GM21381 (cell line): ENCODE measurements around the gene PCDHGA11.
A peak's percentile ranks its signal among the peaks of the same experiment; 100 is the strongest.
"Not testable (repeated sequence)": the region's sequence is repeated elsewhere in the genome, so short reads cannot be mapped to it uniquely, and the experiment has no call there.

ENCODE experiments used
- ATAC-seq: cut with Tn5 transposase; IDR thresholded peaks from one replicate; pipeline ENCODE4 v1.9.1; 2021; ENCODE audit warnings: mild to moderate bottlenecking, moderate library complexity; ENCODE audit not compliant: unreplicated experiment

The PCDHGA11 gene

DNA sequence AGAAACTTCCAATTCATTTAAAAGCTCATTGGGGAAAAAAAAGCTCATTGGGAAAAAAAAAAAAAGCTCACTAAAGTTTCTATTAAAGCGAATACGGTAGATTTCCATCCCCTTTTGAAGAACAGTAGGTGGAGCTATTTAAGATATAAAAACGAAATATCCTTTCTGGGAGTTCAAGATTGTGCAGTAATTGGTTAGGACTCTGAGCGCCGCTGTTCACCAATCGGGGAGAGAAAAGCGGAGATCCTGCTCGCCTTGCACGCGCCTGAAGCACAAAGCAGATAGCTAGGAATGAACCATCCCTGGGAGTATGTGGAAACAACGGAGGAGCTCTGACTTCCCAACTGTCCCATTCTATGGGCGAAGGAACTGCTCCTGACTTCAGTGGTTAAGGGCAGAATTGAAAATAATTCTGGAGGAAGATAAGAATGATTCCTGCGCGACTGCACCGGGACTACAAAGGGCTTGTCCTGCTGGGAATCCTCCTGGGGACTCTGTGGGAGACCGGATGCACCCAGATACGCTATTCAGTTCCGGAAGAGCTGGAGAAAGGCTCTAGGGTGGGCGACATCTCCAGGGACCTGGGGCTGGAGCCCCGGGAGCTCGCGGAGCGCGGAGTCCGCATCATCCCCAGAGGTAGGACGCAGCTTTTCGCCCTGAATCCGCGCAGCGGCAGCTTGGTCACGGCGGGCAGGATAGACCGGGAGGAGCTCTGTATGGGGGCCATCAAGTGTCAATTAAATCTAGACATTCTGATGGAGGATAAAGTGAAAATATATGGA lies 9.7 kb downstream of the PCDHGA11 start, which contains the start of gene PCDHGA12:
Gene PCDHGA12, plus strand, starts transcription at position 176 of the 782 bp plus-strand sequence. Its CDS starts 253 bp downstream, at position 429.
- peak; percentile 71 for ATAC-seq

DNA sequence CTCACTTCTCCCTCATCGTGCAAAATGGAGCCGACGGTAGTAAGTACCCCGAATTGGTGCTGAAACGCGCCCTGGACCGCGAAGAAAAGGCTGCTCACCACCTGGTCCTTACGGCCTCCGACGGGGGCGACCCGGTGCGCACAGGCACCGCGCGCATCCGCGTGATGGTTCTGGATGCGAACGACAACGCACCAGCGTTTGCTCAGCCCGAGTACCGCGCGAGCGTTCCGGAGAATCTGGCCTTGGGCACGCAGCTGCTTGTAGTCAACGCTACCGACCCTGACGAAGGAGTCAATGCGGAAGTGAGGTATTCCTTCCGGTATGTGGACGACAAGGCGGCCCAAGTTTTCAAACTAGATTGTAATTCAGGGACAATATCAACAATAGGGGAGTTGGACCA lies 10.4 kb downstream of the PCDHGA11 start:
- no peak for ATAC-seq

DNA sequence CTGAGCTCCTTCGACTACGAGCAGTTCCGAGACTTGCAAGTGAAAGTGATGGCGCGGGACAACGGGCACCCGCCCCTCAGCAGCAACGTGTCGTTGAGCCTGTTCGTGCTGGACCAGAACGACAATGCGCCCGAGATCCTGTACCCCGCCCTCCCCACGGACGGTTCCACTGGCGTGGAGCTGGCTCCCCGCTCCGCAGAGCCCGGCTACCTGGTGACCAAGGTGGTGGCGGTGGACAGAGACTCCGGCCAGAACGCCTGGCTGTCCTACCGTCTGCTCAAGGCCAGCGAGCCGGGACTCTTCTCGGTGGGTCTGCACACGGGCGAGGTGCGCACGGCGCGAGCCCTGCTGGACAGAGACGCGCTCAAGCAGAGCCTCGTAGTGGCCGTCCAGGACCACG lies 11.5 kb downstream of the PCDHGA11 start:
- not testable (repeated sequence) for ATAC-seq

DNA sequence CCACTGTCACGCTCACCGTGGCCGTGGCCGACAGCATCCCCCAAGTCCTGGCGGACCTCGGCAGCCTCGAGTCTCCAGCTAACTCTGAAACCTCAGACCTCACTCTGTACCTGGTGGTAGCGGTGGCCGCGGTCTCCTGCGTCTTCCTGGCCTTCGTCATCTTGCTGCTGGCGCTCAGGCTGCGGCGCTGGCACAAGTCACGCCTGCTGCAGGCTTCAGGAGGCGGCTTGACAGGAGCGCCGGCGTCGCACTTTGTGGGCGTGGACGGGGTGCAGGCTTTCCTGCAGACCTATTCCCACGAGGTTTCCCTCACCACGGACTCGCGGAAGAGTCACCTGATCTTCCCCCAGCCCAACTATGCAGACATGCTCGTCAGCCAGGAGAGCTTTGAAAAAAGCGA lies 11.9 kb downstream of the PCDHGA11 start:
- ATAC-seq, result not testable (repeated sequence)

DNA sequence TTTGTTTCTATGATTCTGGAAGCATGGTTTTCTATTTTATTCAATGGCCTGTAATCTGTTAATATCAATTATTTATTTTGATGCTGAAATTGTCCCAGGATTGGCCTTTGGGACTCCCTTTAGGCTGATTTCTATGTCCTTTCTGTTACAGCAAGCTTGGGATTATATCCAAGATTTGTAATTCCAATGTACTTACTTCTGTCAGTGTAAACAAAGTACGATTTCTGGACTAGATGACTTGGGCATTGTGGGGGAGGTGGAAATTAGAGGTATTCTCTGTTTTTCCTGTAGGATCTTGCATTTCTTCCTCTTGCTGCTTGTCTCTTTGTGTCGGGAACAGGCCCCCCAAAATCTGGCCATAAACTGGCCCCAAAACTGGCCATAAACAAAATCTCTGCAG lies 13.2 kb downstream of the PCDHGA11 start:
- ATAC-seq, result no peak

DNA sequence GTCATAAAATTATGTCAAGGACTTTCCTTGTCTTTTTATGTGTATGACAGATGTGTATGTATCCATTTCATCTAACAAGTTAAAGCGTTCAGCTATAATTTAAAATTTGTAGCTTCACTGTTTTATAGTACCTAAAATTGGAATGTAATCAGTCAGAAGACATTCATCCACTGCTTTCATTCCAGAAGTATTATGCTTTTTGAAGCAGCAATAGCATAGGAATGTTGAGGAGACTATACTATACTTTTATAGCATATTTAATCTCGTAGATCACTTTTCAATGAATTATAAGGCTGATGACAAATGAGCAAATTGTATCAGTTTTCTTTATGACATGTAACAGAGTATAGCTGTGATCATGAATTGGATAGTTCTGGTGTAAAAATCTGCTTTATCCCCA lies 16.4 kb downstream of the PCDHGA11 start:
- no peak for ATAC-seq

DNA sequence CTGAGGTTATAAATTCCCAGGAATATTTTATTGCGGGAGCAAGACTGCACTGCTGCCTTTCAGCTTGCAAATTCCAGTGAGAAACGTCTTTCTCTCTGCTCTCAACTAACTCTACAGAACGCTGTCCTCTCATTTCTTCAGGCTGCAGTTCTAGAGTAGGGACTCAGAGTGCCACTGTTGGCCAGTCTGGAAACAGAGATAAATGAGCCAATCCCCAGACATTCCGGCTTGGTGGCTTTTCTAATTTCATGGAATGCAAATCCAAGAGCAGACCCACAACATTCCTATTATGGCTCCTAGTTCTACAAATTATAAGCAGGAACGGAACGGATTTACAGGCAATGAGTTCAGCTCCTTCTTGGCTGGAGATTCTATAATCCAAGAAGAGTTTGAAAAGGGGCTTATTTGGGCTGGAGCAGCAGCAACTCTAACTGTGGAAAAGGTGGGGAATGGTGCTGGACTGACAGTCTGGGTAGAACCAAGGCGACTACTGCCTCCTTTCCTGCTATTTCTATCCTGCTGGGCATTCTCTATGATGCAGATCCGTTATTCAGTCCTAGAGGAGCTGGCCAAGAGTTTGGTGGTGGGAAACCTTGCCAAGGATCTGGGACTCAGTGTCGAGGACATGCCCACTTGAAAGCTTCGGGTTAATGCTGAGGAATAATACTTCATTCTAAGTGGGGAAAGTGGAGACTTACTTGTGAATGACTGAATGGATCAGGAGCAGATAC lies 18.7 kb downstream of the PCDHGA11 start:
- no peak for ATAC-seq

DNA sequence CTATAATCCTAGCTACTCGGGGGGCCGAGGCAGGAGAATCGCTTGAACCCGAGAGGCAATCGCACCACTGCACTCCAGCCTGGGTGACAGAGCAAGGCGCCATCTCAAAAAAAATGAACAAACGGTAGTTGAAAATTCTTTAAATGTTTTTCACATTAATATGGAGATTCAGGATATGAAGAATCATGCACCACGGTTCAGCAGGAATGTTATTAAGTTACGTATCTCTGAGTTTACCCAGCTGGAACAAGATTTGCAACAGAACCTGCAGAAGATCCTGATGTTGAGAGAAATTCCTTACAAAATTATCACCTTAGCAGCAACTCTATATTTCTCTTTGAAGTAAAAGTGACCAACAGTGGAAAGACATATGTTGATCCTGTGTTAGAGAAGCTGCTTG lies 19.5 kb downstream of the PCDHGA11 start:
- ATAC-seq, result no peak

DNA sequence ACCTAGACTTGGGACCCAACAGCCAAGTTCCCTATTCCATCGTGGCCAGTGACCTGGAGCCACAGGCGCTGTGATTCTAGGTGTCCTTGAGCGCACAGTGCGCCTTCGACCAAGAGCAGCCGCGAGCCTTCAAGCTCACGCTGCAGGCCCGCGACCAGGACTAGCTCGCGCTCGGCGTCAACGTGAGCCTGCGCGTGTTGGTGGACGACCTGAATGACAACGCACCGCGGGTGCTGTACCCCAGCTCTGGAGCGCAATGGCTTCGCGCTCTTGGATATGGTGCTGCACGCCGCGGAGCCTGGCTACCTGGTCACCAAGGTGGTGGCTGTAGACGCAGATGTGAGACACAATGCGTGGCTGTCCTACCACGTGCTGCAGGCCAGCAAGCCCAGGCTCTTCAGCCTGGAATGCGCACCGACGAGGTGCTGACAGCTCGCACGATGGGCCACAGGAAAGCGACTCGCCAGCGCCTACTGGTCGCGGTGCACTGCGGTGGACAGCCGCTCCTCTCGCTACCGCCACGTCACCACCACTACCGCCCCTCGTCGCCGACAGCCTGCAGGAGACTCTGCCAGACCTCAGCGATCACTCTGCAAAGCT lies 20.8 kb downstream of the PCDHGA11 start:
- no peak for ATAC-seq

DNA sequence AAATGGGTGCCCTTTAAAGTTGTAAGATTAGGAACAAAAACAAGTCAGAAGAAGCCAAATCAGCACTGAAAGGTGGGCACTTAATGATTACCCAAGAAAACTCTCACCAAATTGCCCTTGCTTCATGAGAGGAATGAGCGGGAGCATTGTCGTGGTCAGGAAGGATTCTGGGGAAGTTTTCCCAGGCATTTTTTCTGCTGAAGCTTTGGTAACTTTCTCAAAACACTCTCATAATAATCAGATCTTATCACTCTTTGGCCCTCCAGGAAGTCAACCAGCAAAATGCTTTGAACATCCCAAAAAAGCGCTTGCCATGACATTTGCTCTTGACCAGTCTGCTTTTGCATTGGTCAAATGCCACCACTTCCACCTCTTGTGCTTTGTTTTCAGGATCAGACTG lies 44.5 kb downstream of the PCDHGA11 start:
- ATAC-seq, result no peak
